ENCODE measurements around the gene PET100.
A peak's percentile ranks its signal among the peaks of the same experiment; 100 is the strongest.

Gene PET100

DNA sequence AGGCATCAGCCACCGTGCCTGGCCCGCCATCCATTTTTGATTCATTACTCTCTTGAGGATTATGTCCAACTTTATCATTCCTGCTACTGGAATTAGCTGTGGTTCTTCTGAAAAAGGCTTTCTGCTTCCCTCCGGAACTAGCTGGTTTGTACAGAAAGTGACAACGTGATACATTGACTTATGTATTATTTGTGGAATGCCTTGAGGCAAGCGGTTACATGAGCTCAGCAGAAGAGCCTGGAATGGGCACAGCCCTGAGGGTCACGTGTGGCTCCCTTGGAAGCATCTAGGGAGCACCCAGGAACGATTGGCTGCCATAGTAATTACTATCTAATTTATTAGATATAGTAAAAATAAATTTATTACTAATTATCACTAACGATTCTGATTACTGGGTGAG lies 24.8 kb downstream of the PET100 start:
- no peak for DNase-seq

DNA sequence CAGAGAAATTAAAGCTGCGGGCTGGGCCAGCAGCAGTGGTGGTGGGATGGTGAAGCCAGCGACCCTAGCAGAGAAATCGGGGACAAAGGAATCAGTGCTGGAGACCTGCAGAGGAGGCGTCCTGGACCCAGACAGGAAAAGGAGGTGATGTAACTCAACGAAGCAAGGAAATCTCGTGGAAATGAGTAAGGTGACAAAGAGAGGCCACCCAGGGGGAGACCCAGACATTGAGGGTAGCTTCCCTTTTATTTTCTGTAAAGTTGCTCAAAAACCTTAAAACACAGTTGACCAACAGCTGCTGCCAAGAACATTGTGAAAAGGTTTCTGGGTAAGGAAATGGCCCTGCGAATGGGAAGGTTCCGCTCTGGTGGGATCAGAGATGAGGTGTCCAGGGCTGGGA lies 26.0 kb downstream of the PET100 start:
- no peak for DNase-seq

DNA sequence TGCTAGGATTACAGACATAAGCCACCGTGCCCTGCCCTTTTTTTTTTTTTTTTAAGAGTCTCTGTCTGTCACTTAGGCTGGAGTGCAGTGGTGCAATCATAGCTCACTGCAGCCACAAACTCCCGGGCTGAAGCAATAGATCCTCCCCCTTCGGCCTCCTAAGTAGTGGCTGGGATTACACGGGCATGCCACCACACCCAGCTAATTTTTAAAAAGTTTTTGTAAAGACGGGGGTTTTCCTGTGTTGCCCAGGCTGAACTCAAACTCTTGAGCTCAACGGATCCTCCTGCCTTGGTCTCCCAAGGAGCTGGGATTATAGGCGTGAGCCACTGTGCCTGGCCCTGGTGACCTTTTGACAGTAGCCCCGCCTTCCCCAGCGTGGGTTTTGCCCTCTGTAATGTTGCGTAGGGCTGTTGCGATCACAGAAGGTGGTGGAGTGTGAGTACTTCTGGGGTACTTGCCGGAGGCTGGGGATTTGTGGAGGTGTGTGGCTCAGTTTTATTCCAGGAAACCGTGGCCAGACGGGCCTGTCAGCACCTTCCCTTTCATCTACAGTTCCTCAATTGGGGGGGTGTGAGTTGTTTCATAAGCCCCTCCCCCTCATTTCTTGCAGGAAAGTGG lies 27.6 kb downstream of the PET100 start:
- no peak for DNase-seq

DNA sequence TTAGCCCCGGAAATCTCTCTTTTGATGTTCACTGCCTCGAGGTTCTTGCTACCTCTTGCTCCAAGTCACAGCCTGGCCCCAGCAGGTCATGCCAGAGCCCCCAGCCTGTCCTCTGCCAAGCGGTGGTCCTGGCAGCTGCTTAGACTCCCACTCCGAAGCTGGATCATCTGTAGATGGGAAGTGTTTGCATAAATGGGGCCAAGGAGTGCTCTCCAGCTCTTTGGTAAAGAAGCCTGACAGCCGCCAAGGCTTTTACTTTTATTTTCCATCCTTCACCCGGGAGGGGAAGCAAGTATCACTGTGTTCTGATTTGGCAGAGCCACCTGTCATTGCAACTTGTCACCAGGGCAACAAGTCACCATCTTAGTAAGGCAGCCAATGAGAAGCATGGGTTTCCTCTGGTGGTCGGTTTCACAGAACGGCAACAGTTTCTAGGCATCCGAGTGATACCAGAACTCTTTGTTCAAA lies 28.7 kb downstream of the PET100 start:
- DNase-seq: no peak

DNA sequence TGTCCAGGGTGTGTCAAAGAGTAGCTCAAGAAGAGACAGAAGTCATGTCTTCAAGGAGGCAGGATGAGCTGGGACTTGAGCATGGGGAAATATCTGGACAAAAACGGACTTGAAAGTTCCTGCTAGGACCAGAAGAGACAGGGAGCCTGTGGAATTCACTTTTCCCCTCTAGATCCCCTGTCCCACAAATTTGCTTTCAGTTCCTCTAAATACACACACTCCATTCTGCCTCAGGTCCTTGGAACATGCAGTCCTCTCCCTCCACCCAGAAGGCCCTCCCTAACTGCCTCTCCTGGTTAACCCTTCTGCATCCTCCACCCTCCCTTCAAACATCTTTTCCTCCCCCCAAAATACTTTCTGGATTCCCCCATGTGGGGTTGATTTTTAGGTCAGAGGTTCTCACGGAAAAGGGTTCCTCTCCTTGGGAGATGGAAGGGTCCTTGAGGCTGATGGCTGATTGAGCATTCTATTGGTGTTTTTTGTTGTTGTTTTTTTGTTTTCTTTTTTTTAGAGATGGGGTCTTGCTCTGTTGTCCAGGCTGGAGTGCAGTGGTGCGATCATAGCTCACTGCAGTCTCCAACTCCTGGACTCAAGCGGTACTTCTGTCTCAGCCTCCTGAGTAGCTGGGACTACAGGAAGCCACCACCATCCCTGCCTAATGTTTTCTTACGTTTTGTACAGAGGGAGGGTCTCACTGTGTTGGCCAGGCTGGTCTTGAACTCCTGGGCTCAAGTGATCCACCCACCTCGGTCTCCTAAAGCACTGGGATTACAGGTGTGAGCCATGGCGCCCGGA lies 32.3 kb downstream of the PET100 start:
- DNase-seq: no peak

DNA sequence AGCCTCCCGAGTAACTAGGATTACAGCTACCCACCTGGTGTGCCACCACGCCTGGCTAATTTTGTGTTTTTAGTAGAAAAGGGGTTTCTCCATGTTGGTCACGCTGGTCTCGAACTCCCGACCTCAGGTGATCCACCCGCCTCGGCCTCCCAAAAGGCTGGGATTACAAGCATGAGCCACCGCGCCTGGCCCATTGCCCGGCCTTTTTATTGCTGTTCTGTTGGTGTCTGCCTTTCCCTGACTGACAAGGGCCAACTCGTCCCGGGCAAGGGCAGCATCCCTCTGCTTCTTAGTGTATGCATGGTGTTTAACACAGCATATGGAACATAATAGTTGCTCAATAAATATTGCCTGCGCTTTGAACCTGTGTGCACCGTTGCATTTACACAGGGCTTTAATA lies 33.1 kb downstream of the PET100 start:
- no peak for DNase-seq

DNA sequence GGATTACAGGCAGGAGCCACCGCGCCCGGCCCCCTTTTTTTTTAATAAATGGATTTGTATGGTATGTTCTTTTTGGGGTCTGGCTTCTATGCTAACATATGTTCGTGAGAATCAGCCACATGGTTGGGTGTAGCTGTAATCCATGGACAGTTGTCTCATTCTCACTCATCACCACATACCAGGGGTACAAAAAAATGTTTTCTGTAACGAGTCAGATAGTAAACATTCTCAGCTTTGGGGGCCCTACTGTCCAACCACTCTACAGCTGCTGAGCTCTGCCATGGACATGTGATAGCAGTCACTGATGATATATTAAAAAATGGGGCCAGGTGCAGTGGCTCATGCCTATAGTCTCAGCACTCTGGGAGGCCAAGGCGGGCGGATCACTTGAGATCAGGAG lies 34.1 kb downstream of the PET100 start:
- no peak for DNase-seq

DNA sequence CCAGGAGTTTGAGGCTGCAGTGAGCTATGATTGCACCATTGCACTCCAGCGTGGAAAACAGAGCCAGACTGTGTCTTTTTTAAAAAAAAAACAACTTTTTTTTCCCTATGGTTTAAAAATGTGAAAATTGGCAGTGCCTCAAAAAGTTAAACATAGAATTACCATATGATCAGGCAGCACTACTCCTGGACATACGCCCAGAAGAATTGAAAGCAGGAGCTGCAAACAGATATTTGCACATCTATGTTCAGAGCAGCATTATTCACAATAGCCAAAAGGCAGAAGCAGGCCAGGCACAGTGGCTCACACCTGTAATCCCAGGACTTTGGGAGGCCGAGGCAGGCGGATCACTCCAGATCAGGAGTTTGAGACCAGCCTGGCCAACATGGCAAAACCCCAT lies 35.5 kb downstream of the PET100 start:
- DNase-seq: no peak

DNA sequence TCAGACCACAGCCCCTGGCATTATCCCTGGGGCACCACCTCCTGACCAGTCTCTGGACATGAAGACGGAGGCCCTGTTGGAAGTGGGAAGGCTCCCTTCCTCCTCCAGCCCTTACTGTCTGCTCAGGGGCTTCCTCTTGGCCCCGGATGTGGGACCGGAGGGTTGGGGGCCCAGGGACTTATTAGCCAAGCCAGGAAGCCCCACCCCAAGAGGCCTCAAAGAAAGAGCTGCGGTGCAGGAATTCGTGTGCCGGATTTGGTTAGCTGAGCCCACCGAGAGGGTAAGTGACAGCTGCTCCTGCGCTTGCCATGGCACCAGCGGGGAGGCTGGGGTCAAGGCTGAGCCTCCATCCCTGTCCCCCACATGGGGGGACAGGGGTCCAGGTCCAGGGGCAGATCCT lies 39.2 kb downstream of the PET100 start, which contains the start of gene RETN:
Gene RETN, plus strand, starts transcription at position 208 of the 400 bp plus-strand sequence. CDS start 278 bp downstream, outside the sequence.
- no peak for DNase-seq

DNA sequence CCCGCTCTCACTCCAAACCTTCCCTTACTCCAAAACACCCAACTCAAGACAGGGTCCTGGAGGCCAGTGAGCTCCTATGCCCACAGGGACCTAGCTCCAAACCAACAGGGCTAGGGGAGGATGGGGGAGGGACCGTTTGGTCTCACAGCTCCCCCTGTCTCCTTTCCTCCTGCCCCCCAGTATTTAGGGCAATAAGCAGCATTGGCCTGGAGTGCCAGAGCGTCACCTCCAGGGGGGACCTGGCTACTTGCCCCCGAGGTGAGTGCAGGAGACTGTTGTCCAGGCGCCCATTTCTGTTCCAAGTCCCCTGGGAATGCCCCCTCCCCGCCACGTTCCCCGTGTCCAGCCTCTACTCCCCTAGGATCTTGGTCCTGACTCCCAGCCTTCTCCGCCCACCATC lies 40.0 kb downstream of the PET100 start:
- DNase-seq: no peak

DNA sequence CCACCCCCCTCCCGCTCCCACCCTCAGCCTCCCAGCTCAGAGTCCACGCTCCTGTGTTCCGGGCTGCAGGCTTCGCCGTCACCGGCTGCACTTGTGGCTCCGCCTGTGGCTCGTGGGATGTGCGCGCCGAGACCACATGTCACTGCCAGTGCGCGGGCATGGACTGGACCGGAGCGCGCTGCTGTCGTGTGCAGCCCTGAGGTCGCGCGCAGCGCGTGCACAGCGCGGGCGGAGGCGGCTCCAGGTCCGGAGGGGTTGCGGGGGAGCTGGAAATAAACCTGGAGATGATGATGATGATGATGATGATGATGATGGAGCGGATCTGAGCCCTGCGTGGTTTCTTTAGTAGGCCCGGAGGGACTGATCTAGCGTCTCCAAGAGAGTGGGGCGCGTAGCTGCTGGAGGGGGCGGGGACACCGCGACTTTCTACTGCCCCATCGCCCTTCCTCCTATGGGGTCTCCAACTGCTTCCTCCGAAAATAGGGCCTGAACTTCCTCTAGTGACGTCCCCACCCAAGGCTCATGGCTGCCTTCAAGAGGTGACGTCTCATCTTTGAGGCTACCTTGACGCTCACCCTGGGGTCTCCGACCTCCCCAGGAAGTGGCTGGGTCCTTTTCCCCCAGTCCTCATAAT lies 40.7 kb downstream of the PET100 start:
- no peak for DNase-seq

DNA sequence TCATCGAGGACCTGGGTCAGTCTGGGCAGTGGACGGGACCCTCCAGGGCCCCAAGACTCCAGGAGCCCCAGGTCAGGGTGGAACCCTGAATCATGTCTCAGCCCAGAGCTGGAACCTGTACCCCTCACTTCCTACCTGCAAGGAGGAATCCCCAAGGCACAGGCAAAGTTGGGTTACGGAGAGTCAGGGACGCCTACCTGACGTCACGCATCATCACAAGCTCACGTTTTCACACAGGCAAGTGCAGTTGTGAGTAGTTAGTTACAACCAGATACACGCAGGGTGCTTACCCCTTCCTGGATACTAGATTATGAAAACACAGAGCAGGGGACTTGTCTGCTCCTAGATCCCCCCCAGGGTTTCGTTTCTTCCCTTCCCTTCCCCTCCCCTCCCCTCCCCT lies 41.2 kb downstream of the PET100 start:
- no peak for DNase-seq

DNA sequence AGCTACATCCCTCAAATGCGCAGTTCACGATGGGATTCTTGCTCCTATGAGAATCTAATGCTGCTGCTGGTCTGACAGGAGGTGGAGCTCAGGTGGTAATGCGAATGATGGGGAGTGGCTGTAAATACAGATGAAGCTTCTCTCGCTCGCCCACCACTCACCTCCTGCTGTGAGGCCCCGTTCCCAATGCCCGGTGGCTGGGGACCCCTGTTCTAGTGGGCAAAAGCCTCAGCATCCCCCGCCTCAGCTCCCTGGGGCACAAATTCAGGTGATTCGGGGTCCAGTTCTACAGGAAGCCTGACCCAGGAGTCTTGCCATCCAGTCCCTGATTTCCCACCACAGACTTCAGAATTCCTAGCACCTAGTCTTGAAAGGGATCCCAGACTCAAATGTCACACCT lies 42.9 kb downstream of the PET100 start:
- DNase-seq: no peak

DNA sequence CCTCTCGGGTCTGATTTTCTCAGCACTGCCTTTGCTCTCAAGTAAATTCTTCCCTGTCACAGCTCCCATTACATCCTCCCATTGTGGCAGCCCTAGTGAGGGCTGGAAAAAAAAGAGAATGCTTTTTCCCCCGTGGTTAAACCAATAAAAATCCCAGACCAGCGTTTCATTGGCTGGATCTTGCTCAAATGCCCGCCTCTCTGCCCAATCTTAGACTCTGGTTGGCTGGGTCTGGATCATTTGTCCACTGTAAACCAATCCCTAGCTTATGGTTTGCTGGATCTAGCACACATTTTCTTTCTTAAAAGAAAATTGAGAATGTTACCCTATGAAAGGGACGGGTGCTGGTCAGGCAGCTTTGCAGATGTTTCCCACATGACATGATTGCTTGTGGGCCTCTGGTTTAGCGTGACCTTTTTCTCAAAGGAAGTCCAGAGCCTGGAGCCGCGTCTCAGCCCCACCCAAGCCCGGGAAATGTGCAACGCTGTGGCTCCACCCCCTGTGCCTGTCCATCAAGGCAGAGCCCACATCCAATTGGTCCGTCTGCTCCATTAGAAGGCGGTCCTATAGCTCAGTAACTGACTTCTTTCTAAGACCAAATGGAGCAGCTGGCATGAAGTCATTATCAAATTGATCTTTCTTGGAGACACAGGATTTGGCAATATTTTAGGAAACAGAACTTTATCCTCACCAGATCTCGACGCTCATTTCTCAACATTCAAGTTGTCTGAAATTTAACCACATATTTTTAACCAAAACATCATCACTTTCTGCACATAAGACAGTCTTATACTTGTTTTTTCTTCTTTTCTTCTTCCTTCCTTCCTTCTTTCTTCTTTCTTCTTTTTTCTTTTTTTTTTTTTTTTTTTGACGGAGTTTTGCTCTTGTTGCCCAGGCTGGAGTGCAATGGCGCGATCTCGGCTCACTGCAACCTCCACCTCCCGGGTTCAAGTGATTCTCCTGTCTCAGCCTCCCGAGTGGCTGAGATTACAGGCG lies 44.7 kb downstream of the PET100 start:
- no peak for DNase-seq

DNA sequence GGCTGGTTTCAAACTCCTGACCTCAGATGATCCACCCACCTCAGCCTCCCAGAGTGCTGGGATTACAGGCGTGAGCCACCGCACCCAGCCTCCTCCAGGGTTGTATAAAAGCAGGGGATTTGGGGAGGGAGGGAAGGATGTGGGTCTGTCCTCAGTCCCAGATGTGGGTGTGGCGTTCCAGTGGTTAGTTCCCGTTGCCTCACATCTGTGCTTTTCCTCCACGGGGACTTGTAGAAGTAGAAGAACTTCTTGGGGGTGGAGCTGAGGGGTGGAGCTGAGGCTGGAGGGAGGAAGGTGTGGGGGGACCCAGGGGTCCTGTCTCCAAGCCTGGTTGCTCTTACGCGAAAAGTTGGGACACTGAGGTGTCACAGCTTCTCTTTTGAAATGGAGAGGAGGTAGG lies 46.8 kb downstream of the PET100 start:
- DNase-seq: no peak

DNA sequence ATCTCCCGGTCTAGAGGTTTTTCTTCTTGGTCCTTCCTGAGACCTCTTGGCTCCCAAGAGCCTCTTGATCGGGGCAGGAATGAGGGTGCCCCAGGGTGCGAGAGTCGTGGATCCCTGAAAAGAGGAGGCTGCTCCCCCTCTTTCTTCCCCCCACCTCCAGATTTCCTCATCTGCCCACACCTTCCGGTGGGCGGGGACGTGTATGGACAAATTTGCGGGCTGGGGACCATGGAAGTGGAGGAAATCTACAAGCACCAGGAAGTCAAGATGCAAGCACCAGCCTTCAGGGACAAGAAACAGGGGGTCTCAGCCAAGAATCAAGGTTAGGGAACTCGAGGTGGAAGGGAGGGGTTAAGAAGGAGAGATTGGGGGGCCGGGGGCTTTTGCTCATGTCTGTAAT lies 47.3 kb downstream of the PET100 start, which contains the start of gene MCEMP1:
Gene MCEMP1, plus strand, starts transcription at position 237 of the 400 bp plus-strand sequence. Its CDS starts 31 bp downstream, at position 268.
- no peak for DNase-seq

DNA sequence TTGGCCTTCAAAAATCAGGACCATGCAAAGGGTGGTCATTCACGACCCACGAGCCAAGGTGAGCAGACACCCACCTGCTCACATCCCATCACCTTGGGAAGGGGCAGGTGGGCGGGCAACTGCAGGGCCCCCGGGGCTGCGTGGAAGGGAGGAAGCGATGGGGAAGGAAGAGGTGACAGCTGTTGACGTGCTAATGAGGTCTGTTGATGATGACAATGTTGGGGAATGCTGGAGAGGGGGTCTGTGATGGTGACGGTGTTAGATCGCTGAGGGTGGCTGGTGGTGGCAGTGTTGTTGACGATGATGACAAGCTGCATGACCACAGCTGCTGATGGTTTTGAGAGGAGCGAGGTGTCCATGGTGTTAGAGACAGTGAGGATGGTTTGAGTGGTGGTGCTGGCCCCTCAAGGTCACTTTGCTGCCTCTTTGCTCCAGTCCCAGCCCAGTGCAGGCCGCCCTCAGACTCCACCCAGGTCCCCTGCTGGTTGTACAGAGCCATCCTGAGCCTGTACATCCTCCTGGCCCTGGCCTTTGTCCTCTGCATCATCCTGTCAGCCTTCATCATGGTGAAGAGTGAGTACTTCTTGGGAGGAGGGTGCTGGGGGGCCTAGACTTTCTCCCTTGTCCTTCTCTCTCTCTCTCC lies 48.2 kb downstream of the PET100 start:
- no peak for DNase-seq

DNA sequence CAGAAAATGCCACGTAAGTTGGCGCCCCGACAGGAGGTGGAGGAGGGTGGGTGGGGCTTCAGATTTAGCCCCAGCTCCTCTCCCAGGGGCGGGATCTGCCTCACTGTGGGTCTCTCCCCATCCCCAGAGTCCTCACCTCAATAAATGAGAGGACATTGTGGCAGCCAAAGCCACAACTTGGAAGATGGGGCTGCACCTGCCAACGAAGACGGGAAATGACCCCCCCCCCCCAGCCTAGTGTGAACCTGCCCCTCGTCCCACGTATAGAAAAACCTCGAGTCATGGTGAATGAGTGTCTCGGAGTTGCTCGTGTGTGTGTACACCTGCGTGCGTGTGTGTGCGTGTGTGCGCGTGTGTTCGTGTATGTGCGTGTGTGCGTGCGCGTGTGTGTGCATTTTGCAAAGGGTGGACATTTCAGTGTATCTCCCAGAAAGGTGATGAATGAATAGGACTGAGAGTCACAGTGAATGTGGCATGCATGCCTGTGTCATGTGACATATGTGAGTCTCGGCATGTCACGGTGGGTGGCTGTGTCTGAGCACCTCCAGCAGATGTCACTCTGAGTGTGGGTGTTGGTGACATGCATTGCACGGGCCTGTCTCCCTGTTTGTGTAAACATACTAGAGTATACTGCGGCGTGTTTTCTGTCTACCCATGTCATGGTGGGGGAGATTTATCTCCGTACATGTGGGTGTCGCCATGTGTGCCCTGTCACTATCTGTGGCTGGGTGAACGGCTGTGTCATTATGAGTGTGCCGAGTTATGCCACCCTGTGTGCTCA lies 49.6 kb downstream of the PET100 start:
- peak; percentile 49 for DNase-seq

DNA sequence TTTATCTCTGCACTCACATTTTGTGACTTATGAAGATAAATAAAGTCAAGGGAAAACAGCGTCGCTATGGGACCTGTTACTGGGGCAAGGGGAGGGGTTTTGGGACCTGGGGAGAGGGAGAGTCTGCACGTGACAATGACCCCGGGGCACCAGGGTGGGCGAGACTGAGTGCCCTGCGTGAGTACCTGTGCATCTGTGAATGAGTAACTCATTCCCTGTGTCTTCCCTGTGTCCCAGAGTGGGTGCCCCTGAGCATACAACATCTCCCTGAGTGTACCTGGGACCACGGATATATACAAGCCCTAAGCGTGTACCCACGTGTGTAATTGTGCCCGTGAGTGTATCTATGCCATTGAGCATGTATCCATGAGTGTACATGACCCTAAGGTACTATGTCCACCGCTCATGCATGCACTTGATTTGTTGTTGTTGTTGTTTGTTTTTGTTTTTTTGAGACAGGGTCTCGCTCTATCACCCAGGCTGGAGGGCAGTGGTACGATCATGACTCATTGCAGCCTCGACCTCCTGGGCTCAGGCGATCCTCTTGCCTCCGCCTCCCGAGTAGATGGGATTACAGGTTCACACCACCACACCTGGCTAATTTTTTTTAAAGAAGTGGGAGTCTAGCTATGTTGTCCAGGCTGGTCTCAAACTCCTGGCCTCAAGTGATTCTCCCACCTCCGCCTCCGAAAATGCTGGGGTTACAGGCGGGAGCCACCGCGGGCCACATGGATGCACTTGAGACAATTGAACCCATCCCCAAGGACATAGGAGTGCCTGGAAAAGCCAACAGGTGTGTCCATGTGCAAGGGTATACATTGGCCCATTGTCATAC lies 50.4 kb downstream of the PET100 start:
- no peak for DNase-seq

DNA sequence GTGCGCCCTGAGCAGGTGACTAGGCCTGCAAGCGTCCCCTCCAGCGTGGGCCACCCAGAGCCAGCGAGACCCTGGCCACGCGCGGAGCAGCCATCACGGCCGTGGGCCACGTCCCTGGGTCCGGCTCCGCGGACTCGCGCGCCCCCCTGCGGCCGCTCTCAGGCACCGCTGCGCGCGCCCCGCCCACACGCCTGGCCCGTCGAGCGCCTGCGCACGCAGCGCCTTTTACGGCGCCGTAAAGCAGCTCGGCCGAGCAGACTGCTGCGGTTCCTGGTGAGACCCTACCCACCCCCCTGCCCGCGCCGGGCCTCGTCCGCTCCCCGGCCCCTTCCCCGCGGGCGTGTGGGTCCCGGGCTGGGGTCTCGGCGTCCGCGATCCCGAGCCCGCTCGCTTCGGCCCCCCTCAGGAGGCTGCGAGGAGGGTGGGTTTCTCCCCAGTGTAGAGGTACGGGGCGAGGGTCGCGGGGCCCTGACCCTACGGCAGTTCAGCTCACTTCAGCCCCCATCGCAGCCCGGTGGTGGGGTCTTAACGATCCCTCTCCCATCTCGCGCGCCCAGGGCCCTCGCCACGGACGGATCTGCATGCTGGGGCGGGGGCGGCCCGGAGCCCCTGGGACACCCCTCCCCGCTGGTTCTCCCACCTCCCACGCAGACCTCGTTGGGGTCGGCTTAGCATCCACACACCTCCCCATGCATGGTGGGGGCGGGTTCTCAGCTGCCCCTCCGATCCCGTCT lies 51.2 kb downstream of the PET100 start, which contains the start of gene TRAPPC5:
Gene TRAPPC5, plus strand, starts transcription at position 228 of the 734 bp plus-strand sequence. CDS start 1,421 bp downstream, outside the sequence.
- DNase-seq: peak; percentile 87
